ENCODE results near the gene OOSP4B.
"Not testable (repeated sequence)": the region's sequence is repeated elsewhere in the genome, so short reads cannot be mapped to it uniquely, and the experiment has no call there.

The OOSP4B gene

GRCh38 chr11:60016881-60017280 is at the start of gene OOSP4B:
TSS of gene OOSP4B (plus strand) at chr11:60017181.
- ATAC-seq, result no peak
- H3K4me3 Mint-ChIP-seq, result no peak within 1 kb of the TSS
- no peaks in the 10 kb centered on the region for H3K36me3 Mint-ChIP-seq
- H3K4me1 Mint-ChIP-seq, result no peaks in the 10 kb centered on the region
- H3K9me3 Mint-ChIP-seq, result peaks cover 3% of the 10 kb centered on the region
- DNase-seq (ENCODE audit: low spot score in 2 of 2), result no peak
- H3K27ac Mint-ChIP-seq, result no peak within 1 kb of the TSS

- Mint-ChIP-seq H3K27ac (no peak overlapping the region), H3K9me3 (no peaks in the 10 kb centered on the region), H3K36me3 (no peaks in the 10 kb centered on the region), H3K4me1 (no peaks in the 10 kb centered on the region), H3K4me3 (no peak overlapping the region)
- DNase-seq (ENCODE audit: low spot score in 2 of 2), result no peak
- no peak for ATAC-seq
Observed at GRCh38 chr11:59967677-59968394, 49.1 kb upstream of the OOSP4B start.

- Mint-ChIP-seq H3K36me3 (no peaks in the 10 kb centered on the region), H3K27ac (no peak overlapping the region), H3K4me1 (no peaks in the 10 kb centered on the region), H3K9me3 (no peaks in the 10 kb centered on the region), H3K4me3 (no peak overlapping the region)
- ATAC-seq (no peak), DNase-seq (ENCODE audit: low spot score in 2 of 2) (no peak)
Observed at GRCh38 chr11:59968395-59968783, 48.6 kb upstream of the OOSP4B start.

GRCh38 chr11:59973097-59973496 is 43.9 kb upstream of the OOSP4B start:
- DNase-seq (ENCODE audit: low spot score in 2 of 2) (no peak), ATAC-seq (no peak)
- H3K4me3 Mint-ChIP-seq, result no peak overlapping the region
- H3K27ac Mint-ChIP-seq, result no peak overlapping the region
- no peaks in the 10 kb centered on the region for H3K9me3 Mint-ChIP-seq
- no peaks in the 10 kb centered on the region for H3K36me3 Mint-ChIP-seq
- no peaks in the 10 kb centered on the region for H3K4me1 Mint-ChIP-seq

GRCh38 chr11:59981106-59981770 is 35.7 kb upstream of the OOSP4B start:
- Mint-ChIP-seq H3K9me3 (no peaks in the 10 kb centered on the region), H3K4me3 (no peak overlapping the region), H3K4me1 (no peaks in the 10 kb centered on the region), H3K36me3 (no peaks in the 10 kb centered on the region), H3K27ac (no peak overlapping the region)
- ATAC-seq (no peak), DNase-seq (ENCODE audit: low spot score in 2 of 2) (no peak)

- not testable (repeated sequence) for H3K36me3 Mint-ChIP-seq; H3K27ac Mint-ChIP-seq; H3K4me3 Mint-ChIP-seq; H3K4me1 Mint-ChIP-seq; H3K9me3 Mint-ChIP-seq; ATAC-seq; DNase-seq (ENCODE audit: low spot score in 2 of 2)
Observed at GRCh38 chr11:59982037-59982436, 34.9 kb upstream of the OOSP4B start.

- Mint-ChIP-seq H3K4me3 (no peak overlapping the region), H3K27ac (no peak overlapping the region)
Observed at GRCh38 chr11:59983212-59983611, 33.8 kb upstream of the OOSP4B start.

GRCh38 chr11:59984368-59984767 is 32.6 kb upstream of the OOSP4B start:
- H3K36me3 Mint-ChIP-seq, result no peaks in the 10 kb centered on the region
- peaks cover 2% of the 10 kb centered on the region for H3K9me3 Mint-ChIP-seq
- H3K4me1 Mint-ChIP-seq, result no peaks in the 10 kb centered on the region
- ATAC-seq (no peak), DNase-seq (ENCODE audit: low spot score in 2 of 2) (no peak)
- H3K27ac Mint-ChIP-seq, result no peak overlapping the region
- H3K4me3 Mint-ChIP-seq, result no peak overlapping the region

More at GRCh38 chr11:59983212-59983611, 33.8 kb upstream of the OOSP4B start:
- H3K36me3 Mint-ChIP-seq, result no peaks in the 10 kb centered on the region
- H3K4me1 Mint-ChIP-seq, result no peaks in the 10 kb centered on the region
- DNase-seq (ENCODE audit: low spot score in 2 of 2), result no peak
- ATAC-seq, result no peak
- H3K9me3 Mint-ChIP-seq, result no peaks in the 10 kb centered on the region

- H3K27ac Mint-ChIP-seq, result no peak overlapping the region
- no peaks in the 10 kb centered on the region for H3K4me1 Mint-ChIP-seq
- no peak for DNase-seq (ENCODE audit: low spot score in 2 of 2)
- ATAC-seq, result no peak
- no peak overlapping the region for H3K4me3 Mint-ChIP-seq
- peaks cover 9% of the 10 kb centered on the region for H3K9me3 Mint-ChIP-seq
- H3K36me3 Mint-ChIP-seq, result no peaks in the 10 kb centered on the region
Observed at GRCh38 chr11:59990421-59990820, 26.6 kb upstream of the OOSP4B start.

- H3K4me3 Mint-ChIP-seq, result no peak overlapping the region
- H3K4me1 Mint-ChIP-seq, result no peaks in the 10 kb centered on the region
Observed at GRCh38 chr11:59992425-59992824, 24.6 kb upstream of the OOSP4B start.

GRCh38 chr11:59997800-59998199 is 19.2 kb upstream of the OOSP4B start:
- Mint-ChIP-seq H3K4me1 (no peaks in the 10 kb centered on the region), H3K4me3 (no peak overlapping the region), H3K9me3 (no peaks in the 10 kb centered on the region), H3K36me3 (no peaks in the 10 kb centered on the region), H3K27ac (no peak overlapping the region)
- ATAC-seq (no peak), DNase-seq (ENCODE audit: low spot score in 2 of 2) (no peak)

More at GRCh38 chr11:59992425-59992824, 24.6 kb upstream of the OOSP4B start:
- Mint-ChIP-seq H3K9me3 (peaks cover 9% of the 10 kb centered on the region), H3K36me3 (no peaks in the 10 kb centered on the region), H3K27ac (no peak overlapping the region)
- DNase-seq (ENCODE audit: low spot score in 2 of 2), result no peak
- ATAC-seq, result no peak

- no peaks in the 10 kb centered on the region for H3K4me1 Mint-ChIP-seq
- H3K4me3 Mint-ChIP-seq, result no peak overlapping the region
- no peak for ATAC-seq
Observed at GRCh38 chr11:59999691-60000090, 17.3 kb upstream of the OOSP4B start.

GRCh38 chr11:60003729-60004128 is 13.3 kb upstream of the OOSP4B start:
- Mint-ChIP-seq H3K4me1 (no peaks in the 10 kb centered on the region), H3K9me3 (no peaks in the 10 kb centered on the region), H3K27ac (no peak overlapping the region), H3K4me3 (no peak overlapping the region), H3K36me3 (no peaks in the 10 kb centered on the region)
- ATAC-seq (no peak), DNase-seq (ENCODE audit: low spot score in 2 of 2) (no peak)

More at GRCh38 chr11:59999691-60000090, 17.3 kb upstream of the OOSP4B start:
- Mint-ChIP-seq H3K27ac (no peak overlapping the region), H3K36me3 (no peaks in the 10 kb centered on the region), H3K9me3 (no peaks in the 10 kb centered on the region)
- DNase-seq (ENCODE audit: low spot score in 2 of 2), result no peak

GRCh38 chr11:60005360-60005759 is 11.6 kb upstream of the OOSP4B start:
- H3K4me3 Mint-ChIP-seq, result no peak overlapping the region

GRCh38 chr11:60018058-60018457 is 1.1 kb downstream of the OOSP4B start:
- peaks cover 3% of the 10 kb centered on the region for H3K9me3 Mint-ChIP-seq
- H3K4me3 Mint-ChIP-seq, result no peak overlapping the region
- ATAC-seq (no peak), DNase-seq (ENCODE audit: low spot score in 2 of 2) (no peak)
- no peaks in the 10 kb centered on the region for H3K36me3 Mint-ChIP-seq
- H3K4me1 Mint-ChIP-seq, result no peaks in the 10 kb centered on the region
- no peak overlapping the region for H3K27ac Mint-ChIP-seq

More at GRCh38 chr11:60005360-60005759, 11.6 kb upstream of the OOSP4B start:
- H3K27ac Mint-ChIP-seq, result no peak overlapping the region
- no peaks in the 10 kb centered on the region for H3K36me3 Mint-ChIP-seq
- ATAC-seq, result no peak
- H3K4me1 Mint-ChIP-seq, result no peaks in the 10 kb centered on the region
- DNase-seq (ENCODE audit: low spot score in 2 of 2), result no peak
- no peaks in the 10 kb centered on the region for H3K9me3 Mint-ChIP-seq

GRCh38 chr11:60020376-60020775 is 3.4 kb downstream of the OOSP4B start:
- H3K27ac Mint-ChIP-seq; H3K4me1 Mint-ChIP-seq; H3K9me3 Mint-ChIP-seq; DNase-seq (ENCODE audit: low spot score in 2 of 2); ATAC-seq; H3K36me3 Mint-ChIP-seq; H3K4me3 Mint-ChIP-seq: not testable (repeated sequence)
